ENCODE results near the gene PHTF1. TPM values are rescaled to one million over a fixed set of nuclear protein-coding genes. Genes with fewer than 3 reads are reported as not detected.

PHTF1 gene
- total and polyA plus RNA-seq, 2 of the 4 experiments (the other 2 are of a cell fraction): 9.6 to 13.3 TPM

DNA sequence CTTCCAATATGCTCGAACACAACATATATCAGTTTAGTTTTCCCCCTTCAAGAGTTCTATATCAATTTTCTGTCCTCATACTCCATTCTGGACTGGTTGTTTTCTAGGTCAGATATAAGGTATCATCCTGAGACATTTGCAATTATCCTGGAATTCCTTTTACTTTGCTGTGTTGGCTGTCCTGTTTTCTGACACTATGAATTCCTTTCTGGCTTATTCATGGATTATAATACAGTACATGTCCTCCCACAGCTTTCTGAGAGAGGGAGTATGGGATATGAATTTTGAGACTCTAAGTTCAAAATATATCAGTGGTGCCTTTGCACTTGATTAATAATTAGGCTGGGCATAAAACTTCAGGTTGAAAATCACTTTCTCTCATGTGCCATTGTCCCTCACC, 11.9 kb downstream of the PHTF1 start:
- Histone ChIP-seq H3K4me1 (ENCODE audit: control insufficient read depth, insufficient read depth, low read length) (no peaks in the 10 kb centered on the region), H3K9me3 (ENCODE audit: control insufficient read depth, insufficient read depth, low read length) (no peaks in the 10 kb centered on the region), H3K18ac (ENCODE audit: low read depth, low read length) (no peak overlapping the region), H3K4me3 (ENCODE audit: insufficient read depth, low read depth, low read length) (no peak overlapping the region), H3K79me1 (ENCODE audit: low read depth in 1 of 2, low read length in 2 of 2) (peaks cover 19 to 20% of the 10 kb centered on the region in 2 experiments; a peak in 3 of 4 replicates), H2BK120ac (ENCODE audit: low read depth, low read length) (no peak overlapping the region), H4K8ac (ENCODE audit: low read depth in 2 of 2, low read length in 2 of 2) (no peak overlapping the region; a peak in 1 of 4 replicates), H4K91ac (ENCODE audit: insufficient read depth, low read depth, low read length) (no peak overlapping the region), H3K9me1 (ENCODE audit: insufficient read depth, low read length) (peaks cover 3% of the 10 kb centered on the region; the same call in 1 of the 2 replicates), H2AFZ (replicated peaks; ENCODE audit: low read length, poor library complexity) (no peak overlapping the region), H2BK20ac (ENCODE audit: low read depth, low read length) (no peak overlapping the region), H3K9ac (ENCODE audit: low read depth, low read length) (no peak overlapping the region), H3K4ac (ENCODE audit: low read depth, low read length) (no peak overlapping the region), H3K56ac (ENCODE audit: extremely low read depth, insufficient read depth, low read length) (no peak overlapping the region), H2AK5ac (ENCODE audit: low read depth, low read length) (no peak overlapping the region), H3K4me2 (ENCODE audit: low read depth, low read length) (no peak overlapping the region; the same call in 1 of the 2 replicates), H4K20me1 (ENCODE audit: insufficient read depth, low read length) (no peaks in the 10 kb centered on the region), H2BK15ac (ENCODE audit: low read depth, low read length) (no peak overlapping the region), H2BK5ac (ENCODE audit: low read depth, low read length, poor library complexity, severe bottlenecking) (peak overlapping the region; percentile 23), H3K14ac (replicated peaks; ENCODE audit: low read depth, low read length) (0 out of 2 replicates have a peak overlapping the region, but pooled peaks have one; percentile 17), H3K23ac (ENCODE audit: low read depth, low read length) (no peak overlapping the region), H3K27ac (ENCODE audit: insufficient read depth, low read length) (no peak overlapping the region), H3K27me3 (ENCODE audit: control insufficient read depth, insufficient read depth, low read length) (no peaks in the 10 kb centered on the region), H4K5ac (ENCODE audit: low read depth, low read length) (no peak overlapping the region), H2AK9ac (replicated peaks; ENCODE audit: low read depth, low read length, poor library complexity) (no peak overlapping the region), H3K36me3 (ENCODE audit: control insufficient read depth, insufficient read depth, low read length) (peaks cover 8% of the 10 kb centered on the region)
- CTCF ChIA-PET: no interaction called here
- POLR2A ChIA-PET (ENCODE audit: unreplicated experiment): no interaction called here
- TF ChIP-seq CHD1 (IDR thresholded peaks at IDR 0.05; ENCODE audit: low read depth, low read length) (no peak), CEBPB (IDR thresholded peaks at IDR 0.05; ENCODE audit: low read depth, low read length) (no peak), SMC3 (IDR thresholded peaks at IDR 0.05; ENCODE audit: low read depth, low read length) (no peak), RFX5 (IDR thresholded peaks at IDR 0.05; ENCODE audit: low read depth, low read length) (no peak), MAZ (IDR thresholded peaks at IDR 0.05; ENCODE audit: borderline replicate concordance, low read depth, low read length) (no peak), MXI1 (IDR thresholded peaks at IDR 0.05; ENCODE audit: borderline replicate concordance, low read depth, low read length) (no peak), RCOR1 (IDR thresholded peaks at IDR 0.05; ENCODE audit: insufficient replicate concordance, low read length) (no peak), FOS (IDR thresholded peaks at IDR 0.05; ENCODE audit: low read depth, low read length) (no peak), RAD21 (IDR thresholded peaks at IDR 0.05; ENCODE audit: low read length) (no peak), NFE2L2 (IDR thresholded peaks at IDR 0.05; ENCODE audit: low read depth, low read length) (no peak)
- TF ChIP-seq, protein P1, sequence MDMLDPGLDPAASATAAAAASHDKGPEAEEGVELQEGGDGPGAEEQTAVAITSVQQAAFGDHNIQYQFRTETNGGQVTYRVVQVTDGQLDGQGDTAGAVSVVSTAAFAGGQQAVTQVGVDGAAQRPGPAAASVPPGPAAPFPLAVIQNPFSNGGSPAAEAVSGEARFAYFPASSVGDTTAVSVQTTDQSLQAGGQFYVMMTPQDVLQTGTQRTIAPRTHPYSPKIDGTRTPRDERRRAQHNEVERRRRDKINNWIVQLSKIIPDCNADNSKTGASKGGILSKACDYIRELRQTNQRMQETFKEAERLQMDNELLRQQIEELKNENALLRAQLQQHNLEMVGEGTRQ (IDR thresholded peaks at IDR 0.05; ENCODE audit: low read depth, low read length): no peak
- TF ChIP-seq, protein P2, sequence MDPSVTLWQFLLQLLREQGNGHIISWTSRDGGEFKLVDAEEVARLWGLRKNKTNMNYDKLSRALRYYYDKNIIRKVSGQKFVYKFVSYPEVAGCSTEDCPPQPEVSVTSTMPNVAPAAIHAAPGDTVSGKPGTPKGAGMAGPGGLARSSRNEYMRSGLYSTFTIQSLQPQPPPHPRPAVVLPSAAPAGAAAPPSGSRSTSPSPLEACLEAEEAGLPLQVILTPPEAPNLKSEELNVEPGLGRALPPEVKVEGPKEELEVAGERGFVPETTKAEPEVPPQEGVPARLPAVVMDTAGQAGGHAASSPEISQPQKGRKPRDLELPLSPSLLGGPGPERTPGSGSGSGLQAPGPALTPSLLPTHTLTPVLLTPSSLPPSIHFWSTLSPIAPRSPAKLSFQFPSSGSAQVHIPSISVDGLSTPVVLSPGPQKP (IDR thresholded peaks at IDR 0.05; ENCODE audit: borderline replicate concordance, low read depth, low read length): no peak
- TF ChIP-seq, protein P3, sequence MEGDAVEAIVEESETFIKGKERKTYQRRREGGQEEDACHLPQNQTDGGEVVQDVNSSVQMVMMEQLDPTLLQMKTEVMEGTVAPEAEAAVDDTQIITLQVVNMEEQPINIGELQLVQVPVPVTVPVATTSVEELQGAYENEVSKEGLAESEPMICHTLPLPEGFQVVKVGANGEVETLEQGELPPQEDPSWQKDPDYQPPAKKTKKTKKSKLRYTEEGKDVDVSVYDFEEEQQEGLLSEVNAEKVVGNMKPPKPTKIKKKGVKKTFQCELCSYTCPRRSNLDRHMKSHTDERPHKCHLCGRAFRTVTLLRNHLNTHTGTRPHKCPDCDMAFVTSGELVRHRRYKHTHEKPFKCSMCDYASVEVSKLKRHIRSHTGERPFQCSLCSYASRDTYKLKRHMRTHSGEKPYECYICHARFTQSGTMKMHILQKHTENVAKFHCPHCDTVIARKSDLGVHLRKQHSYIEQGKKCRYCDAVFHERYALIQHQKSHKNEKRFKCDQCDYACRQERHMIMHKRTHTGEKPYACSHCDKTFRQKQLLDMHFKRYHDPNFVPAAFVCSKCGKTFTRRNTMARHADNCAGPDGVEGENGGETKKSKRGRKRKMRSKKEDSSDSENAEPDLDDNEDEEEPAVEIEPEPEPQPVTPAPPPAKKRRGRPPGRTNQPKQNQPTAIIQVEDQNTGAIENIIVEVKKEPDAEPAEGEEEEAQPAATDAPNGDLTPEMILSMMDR (conservative IDR thresholded peaks at IDR 0.05; ENCODE audit: low read depth, low read length): no peak
- peak; percentile 36 for DNase-seq
- ATAC-seq (ENCODE audit: low read depth): peak; percentile 82
- TSS peak; percentile 21 for BruUV-seq (replicated peaks)
- WGBS, 2 experiments (ENCODE audit: extremely low coverage in 2 of 2, insufficient read length in 1 of 2): no CpG with 5 or more reads among the region's 1 CpG
- in situ Hi-C loops (cut with MboI; ENCODE audit: low sequenced_read_pairs): no loop called here
- intact Hi-C loops (cut with micrococcal nuclease): no loop called here
- dilution Hi-C loops (cut with HindIII; ENCODE audit: low sequenced_read_pairs, unreplicated experiment): no loop called here
